Measurements from ENCODE around the gene ALPK1. TPM values are rescaled to one million over a fixed set of nuclear protein-coding genes. Genes with fewer than 3 reads are reported as not detected.

Gene ALPK1
- total and polyA plus RNA-seq, 2 of the 8 experiments (the other 6 are each of a cell fraction or from before 2014, with no cell fraction given): 0.08 to 0.43 TPM

DNA sequence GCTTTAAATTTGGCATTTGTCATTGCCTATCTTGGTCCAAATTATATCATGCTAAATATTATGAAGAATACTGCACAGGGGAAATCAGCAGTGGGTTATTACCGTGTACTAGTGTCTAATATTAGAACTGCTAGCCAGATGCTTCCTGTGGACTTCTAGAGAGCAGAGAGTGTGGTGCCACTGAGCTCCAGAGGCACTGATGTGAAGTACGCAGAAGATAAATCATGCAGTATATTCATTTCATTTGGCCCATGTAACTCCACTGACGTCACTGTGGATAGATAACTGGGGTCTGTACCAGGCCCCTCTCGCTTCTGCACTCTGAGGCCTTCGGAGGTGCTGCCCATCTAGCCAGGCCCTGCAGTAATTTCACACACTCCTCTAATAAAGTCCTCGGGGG, 80.0 kb downstream of the ALPK1 start:
- Histone ChIP-seq H3K9me3 (ENCODE audit: insufficient read depth in 2 of 2, low read depth in 1 of 2, low read length in 1 of 2) (no peaks in the 10 kb centered on the region), H4K91ac (replicated peaks; ENCODE audit: insufficient read length, low read length) (no peak overlapping the region), H2BK120ac (replicated peaks; ENCODE audit: low read depth, low read length) (no peak overlapping the region), H3K23ac (ENCODE audit: insufficient read length) (no peak overlapping the region), H3K27ac (ENCODE audit: low read depth, low read length) (no peak overlapping the region), H3K4ac (replicated peaks; ENCODE audit: insufficient read length, low read depth, low read length) (no peak overlapping the region), H2BK5ac (ENCODE audit: low read depth, low read length) (no peak overlapping the region), H3K9ac (replicated peaks in 1 of 4; ENCODE audit: extremely low read depth in 1 of 4, low read depth in 3 of 4, low read length in 3 of 4) (no peak overlapping the region), H3K4me2 (ENCODE audit: insufficient read depth in 1 of 2, low read depth in 2 of 2, low read length in 2 of 2) (no peak overlapping the region), H4K8ac (ENCODE audit: extremely low read depth, insufficient read depth, low read length) (no peak overlapping the region), H3K27me3 (replicated peaks in 1 of 4; ENCODE audit: control insufficient read depth in 3 of 4, extremely low read depth in 1 of 4, insufficient read depth in 3 of 4, low read length in 3 of 4) (peaks cover 0 to 14% (median 10%) of the 10 kb centered on the region in 4 experiments; a peak in 4 of 7 replicates), H3K14ac (ENCODE audit: insufficient read length) (no peak overlapping the region), H2BK20ac (ENCODE audit: low read length) (no peak overlapping the region), H3K18ac (ENCODE audit: extremely low read depth, low read length) (no peak overlapping the region), H3K23me2 (ENCODE audit: low read depth, low read length) (peaks cover 2% of the 10 kb centered on the region; the same call in 1 of the 2 replicates), H4K20me1 (replicated peaks in 1 of 2; ENCODE audit: control insufficient read depth in 1 of 2, insufficient read depth in 2 of 2, low read length in 2 of 2) (no peaks in the 10 kb centered on the region), H3K4me1 (replicated peaks in 1 of 4; ENCODE audit: control insufficient read depth in 3 of 4, insufficient read depth in 4 of 4, low read length in 3 of 4) (peaks cover 0 to 5% (median 2%) of the 10 kb centered on the region in 4 experiments; a peak in 4 of 7 replicates), H2AFZ (ENCODE audit: low read length) (no peak overlapping the region), H2BK15ac (ENCODE audit: low read length) (no peak overlapping the region), H3K56ac (replicated peaks; ENCODE audit: insufficient read length, low read depth, low read length) (no peak overlapping the region), H2AK5ac (ENCODE audit: low read depth, low read length) (no peak overlapping the region), H3K79me1 (ENCODE audit: low read depth, low read length) (no peaks in the 10 kb centered on the region), H3K4me3 (ENCODE audit: extremely low read depth in 1 of 4, insufficient read depth in 2 of 4, low read depth in 3 of 4, low read length in 4 of 4) (no peak overlapping the region), H4K5ac (ENCODE audit: insufficient read length, low read depth, low read length) (no peak overlapping the region), H2BK12ac (ENCODE audit: low read depth, low read length) (no peak overlapping the region), H3K36me3 (ENCODE audit: control insufficient read depth in 2 of 4, insufficient read depth in 4 of 4, low read length in 3 of 4) (no peaks in the 10 kb centered on the region), H3K79me2 (ENCODE audit: control insufficient read depth in 1 of 2, insufficient read depth in 2 of 2, low read length in 2 of 2) (no peaks in the 10 kb centered on the region)
- TF ChIP-seq BRCA1 (IDR thresholded peaks at IDR 0.05; ENCODE audit: low read depth, low read length) (no peak), HDAC2 (IDR thresholded peaks at IDR 0.05; ENCODE audit: borderline replicate concordance in 1 of 2, low read depth in 2 of 2, low read length in 2 of 2) (no peak), BACH1 (IDR thresholded peaks at IDR 0.05; ENCODE audit: low read length) (no peak), SRF (IDR thresholded peaks at IDR 0.05; ENCODE audit: low read depth, low read length) (no peak), JUN (IDR thresholded peaks at IDR 0.05; ENCODE audit: low read depth, low read length) (no peak)
- TF ChIP-seq, protein P1, sequence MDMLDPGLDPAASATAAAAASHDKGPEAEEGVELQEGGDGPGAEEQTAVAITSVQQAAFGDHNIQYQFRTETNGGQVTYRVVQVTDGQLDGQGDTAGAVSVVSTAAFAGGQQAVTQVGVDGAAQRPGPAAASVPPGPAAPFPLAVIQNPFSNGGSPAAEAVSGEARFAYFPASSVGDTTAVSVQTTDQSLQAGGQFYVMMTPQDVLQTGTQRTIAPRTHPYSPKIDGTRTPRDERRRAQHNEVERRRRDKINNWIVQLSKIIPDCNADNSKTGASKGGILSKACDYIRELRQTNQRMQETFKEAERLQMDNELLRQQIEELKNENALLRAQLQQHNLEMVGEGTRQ (IDR thresholded peaks at IDR 0.05; ENCODE audit: low read length): no peak
- 90% methylated on average over 6 of the region's 6 CpGs; no CpG with 5 or more reads in 1 of the 2 experiments for WGBS, 2 experiments (ENCODE audit: extremely low coverage in 1 of 2, insufficient coverage in 1 of 2, insufficient read length in 1 of 2, insufficient replicate concordance in 2 of 2, low coverage in 1 of 2, low lambda C conversion rate in 2 of 2, missing lambda C conversion rate in 1 of 2)
- no peak for FAIRE-seq
- no peak for DNase-seq (ENCODE audit: low read depth in 1 of 2, low spot score in 2 of 2)
- POLR2A ChIA-PET (ENCODE audit: partially characterized antibody): interaction anchor here (0.6 to 1.6 kb wide), 2 partner anchors 16 to 147 kb away, joined by 3 to 5 read pairs; no protein-coding TSS in a partner anchor
- CTCF ChIA-PET (ENCODE audit: partially characterized antibody): interaction anchor here (0.7 to 4.4 kb wide), 12 partner anchors 9 to 146 kb away, joined by 3 to 26 read pairs (median 3); no protein-coding TSS in a partner anchor
